NCI-H2107 treated with DMSO at 0.1 percent for 48 hours (cell line): ENCODE results near the gene KBTBD4.
"Not testable (repeated sequence)": the region's sequence is repeated elsewhere in the genome, so short reads cannot be mapped to it uniquely, and the experiment has no call there.

Experiments
- DNase-seq: peaks from one replicate; lab custom pipeline; 2025; ENCODE audit not compliant: unreplicated experiment; lab: John Stamatoyannopoulos, UW

KBTBD4 gene

DNA sequence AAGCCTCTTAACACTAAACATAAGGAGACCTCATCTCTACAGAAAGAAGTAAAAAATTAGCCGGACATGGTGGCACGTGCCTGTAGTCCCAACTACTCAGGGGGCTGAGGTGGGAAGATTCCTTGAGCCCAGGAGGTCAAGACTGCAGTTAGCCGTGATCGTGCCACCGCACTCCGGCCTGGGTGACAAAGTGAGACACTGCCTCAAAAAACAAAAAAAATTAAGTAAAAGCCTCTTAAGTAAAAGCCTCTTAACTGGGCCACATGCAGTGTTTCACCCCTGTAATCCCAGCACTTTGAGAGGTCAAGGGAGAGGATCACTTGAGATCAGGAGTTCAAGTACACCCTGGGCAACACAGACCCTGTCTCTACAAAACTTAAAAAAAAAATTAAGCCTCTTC lies 51.6 kb downstream of the KBTBD4 start:
- no peak for DNase-seq

DNA sequence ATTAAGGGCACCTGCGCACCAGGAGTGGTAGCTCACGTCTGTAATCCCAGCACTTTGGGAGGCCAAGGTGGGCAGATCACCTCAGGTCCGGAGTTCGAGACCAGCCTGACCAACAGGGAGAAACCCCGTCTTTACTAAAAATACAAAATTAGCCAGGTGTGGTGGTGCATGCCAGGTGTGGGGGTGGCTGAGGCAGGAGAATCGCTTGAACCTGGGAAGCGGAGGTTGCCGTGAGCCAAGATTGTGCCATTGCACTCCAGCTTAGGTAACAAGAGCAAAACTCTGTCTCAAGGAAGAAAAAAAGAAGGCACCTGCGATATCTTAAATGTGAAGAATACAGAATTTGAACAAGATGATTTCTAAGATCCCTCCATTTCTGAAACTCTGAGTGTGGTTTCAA lies 52.7 kb downstream of the KBTBD4 start:
- DNase-seq = not testable (repeated sequence)

DNA sequence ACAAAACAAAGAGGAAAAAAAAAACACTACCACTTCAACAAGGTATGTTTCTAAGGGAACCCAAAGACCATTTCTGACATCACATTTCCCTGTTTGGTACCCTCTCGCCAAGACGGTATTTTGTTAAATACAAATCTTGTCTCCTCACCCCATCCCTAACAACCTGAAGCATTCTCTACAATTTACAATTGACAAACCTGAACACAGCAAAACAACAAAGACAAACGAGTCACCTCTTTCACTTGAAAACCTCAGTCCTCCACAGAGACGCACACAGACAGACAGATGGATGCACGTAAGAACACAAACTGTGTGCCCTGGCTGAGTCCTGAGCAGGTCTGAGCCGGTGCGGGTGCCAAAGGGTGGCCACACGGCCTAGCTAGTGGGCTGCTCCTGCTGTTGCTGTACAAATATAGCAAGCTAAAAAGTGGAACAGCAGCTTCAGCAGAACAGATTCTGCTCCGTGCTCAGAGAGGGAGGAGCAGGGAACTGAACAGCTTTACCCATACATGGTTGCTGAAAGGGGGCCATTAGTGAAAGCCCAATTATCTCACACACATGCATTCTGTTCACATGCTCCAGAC lies 54.4 kb downstream of the KBTBD4 start:
- DNase-seq = peak; percentile 29

DNA sequence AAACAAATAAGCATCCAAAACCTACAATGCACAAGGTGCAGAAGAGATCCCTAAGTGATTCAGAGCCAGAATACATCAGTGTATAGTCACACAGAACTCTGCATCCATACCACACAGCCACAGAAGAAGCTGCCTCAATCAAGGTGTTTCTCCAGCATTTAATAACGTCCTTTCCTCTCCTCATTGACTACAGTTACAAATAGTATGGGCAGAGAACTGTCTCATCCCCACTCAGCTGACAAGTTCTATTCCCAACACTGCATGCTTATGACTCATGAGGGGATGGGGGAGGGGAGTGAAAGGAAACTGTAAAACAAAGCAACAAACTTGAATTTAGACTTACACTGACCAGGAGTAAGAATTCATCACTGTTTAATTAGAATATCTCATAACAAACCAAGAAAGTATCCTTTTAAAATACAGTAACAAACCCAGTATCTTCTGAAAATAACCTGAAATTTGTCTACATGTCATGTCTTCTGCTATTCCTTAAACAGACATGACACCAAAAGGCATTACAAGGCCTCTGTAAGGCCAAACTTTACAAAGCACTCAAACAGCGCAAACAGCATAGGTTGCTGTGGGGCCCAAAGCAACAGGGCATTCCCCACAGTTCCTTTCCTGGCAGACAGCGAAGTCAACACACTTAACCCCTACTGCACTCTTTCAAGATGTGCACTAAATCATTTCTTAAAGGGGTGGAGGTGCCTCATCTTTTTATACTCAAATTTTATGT lies 55.1 kb downstream of the KBTBD4 start:
- DNase-seq = no peak
